ENCODE results near the gene DENND6B.

DENND6B gene

DNA sequence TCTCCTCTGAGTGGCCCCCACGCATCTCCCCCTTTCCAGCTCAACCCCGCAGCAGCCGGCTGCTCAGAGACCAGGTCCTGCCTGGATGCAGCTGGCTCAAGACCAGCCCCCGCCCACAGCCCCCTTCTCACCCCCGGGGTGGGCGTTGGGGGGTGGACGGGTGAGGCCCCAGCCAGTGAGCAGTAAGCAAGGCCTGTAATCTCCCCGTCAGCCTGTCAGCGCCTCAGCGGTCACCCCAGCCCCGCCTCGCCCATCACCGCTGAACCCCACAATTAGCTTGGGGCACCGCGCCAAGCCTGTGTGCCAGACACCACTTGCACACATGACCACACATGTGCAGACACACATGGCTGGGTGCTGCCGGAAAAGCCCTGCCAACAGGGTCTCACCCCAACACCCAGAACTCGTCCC lies 25.2 kb downstream of the DENND6B start:
- FAIRE-seq: no peak

DNA sequence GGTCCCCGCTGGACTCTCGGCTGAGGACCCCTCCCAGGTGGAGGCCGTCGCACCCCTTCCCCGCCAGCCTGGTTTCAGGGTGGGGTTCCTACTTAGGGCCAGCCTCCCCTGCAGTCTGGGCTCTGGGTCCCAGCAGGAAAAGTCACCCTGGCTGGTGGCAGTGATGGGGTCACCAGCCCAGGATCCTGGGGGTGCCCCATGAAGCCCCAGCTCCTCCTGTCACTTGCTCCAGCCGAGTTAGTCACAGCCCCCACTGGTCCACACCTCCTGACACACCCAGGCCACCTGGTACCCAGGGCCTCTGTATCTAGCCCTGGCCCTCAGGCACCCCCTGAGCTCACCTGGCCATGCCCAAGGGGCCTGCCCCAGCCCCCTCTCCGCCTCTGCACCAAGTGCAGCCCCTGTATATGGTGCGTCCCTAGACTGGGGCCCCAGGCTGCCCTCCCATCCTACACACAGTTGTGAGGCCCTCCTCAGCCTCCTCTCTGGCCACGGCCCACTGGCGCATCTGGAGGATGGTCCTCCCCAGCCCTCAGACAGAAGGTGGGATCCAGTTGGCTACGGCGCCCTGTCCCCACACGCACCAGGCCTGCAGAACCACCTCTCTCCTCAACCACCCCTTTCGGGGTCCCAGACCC lies 26.1 kb downstream of the DENND6B start:
- no peak for FAIRE-seq

DNA sequence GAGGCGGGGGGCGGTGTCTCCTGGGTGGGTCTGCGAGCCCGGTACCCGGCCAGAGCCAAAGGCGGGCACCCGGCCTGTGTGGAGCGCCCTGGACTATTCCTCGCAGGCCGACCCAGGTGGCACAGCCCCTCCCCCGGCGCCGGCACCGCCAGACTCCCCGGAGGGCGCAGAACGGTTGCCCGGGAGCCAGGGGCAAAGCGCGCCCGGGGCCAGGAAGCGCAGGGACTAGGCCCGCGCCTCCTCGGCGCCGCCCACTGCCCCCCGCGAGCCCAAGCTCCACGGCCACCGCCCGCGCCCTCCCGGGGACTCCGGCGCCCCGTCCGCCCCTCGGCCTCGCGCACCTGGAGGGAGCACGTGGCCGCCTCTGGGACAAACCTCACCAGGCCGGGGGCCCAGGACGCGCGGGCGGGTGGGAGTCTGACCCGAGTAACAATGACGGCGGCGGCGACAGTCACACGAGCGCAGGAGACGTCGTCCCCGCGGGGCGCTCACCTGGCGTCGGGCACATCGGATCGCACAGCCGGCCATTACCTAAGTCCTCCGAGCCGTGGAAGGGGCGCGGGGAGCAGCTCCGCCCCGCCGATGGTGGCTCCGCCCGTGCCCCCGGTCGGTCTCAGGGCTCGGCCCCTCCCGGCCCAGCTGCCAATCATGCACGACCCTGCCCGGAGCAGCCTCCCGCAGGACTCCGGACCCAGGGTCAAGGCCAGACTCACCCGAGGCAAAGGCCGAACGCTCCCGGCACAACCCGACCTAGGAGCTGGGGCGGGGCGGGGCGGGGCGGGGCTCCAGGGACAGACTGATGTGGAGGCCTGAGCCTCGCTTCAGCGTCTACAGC lies 26.8 kb downstream of the DENND6B start:
- FAIRE-seq: no peak

DNA sequence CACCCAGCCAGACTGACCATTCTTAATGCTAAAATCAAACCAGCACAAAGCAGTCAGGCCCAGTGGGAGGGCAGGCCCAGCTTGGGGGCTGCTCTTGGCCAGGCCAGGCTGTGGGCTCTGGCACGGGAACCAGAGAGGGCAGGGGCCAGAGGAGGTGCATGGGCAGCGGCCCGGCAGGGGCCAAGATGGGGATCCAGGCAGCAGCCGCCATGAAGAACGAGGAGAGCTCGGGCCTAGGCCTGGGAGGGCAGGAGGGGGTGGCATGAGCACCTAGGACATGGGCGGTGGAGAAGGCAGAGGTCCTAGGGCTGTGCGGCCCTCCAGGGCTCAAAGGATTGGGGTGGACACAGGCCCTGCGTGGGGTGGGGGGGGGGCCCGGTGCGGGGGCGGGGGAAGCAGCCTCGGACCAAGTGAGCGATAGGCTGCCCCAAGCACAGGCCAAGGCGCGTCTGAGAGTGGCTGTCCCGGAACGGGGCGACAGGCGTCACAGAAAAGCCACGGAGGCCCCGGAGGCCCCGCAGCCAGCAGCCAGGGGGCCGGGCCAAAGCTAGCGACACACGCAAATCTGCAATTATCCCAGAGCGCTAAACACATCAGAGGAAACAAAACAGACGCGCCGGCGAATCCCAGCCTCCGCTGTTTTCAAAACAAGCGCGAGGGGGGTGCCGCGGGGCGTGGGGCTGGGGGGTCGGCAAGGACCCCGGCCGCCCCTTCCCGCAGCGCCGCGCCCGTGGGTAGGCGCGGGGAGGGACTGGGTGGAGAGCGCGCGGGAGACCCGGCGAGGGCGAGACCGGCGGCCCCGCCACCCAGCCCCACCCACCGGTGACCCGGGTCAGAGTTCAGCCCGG lies 27.7 kb downstream of the DENND6B start:
- FAIRE-seq: no peak

DNA sequence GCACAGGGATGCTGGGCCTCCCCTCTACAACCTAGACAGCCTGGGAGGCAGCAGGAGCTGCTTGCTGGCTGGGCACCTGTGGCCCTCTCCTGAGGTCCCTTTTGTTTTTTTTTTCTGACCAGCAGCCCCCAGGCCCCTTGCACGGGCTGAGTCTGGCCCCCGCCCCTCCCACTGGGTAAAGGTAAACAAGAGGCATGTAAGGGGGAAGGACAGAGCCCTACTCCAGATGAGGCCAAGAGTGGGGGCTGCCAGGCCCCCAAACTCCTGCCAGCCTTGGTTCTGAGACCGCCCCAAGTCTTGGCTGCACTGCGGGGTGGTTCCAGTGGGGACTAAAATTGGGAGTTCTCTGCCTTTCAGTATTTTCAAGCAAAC lies 28.6 kb downstream of the DENND6B start:
- no peak for FAIRE-seq

DNA sequence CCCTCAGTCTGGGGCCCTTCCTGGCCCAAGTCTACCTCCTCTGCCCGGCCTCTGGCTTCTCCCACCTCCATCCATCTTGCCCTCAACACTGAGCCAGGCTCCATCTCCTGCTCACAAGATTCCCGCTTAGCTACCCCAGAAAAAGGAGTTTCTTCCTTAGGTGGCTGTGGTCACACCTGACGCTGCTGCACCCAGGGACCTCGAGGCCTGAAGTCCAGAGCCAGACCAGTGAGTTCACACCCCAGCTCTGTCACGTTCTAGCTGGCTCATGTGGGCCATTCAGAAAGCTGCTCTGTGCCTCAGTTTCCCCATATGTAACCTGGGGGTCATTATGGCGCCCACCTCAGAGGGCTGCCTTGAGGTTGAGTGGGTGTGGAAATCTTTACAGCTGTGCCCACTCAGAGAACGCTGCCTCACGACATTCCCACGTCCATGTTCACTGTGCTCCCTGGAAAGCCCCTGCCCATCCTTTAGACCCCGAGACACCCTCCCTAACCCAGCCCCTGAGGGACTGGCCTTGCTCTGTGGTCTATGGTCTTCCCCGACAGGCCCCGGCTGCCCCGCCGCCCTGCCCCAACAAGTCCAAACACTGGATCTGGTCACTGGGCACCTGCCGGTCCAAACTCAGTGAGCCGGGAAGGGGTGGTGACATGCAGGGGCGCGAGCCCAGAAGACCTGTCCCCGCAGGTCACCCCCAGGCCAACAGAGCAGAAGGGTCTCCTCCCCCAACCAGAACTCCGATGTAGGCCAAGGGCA lies 29.1 kb downstream of the DENND6B start:
- FAIRE-seq: no peak

DNA sequence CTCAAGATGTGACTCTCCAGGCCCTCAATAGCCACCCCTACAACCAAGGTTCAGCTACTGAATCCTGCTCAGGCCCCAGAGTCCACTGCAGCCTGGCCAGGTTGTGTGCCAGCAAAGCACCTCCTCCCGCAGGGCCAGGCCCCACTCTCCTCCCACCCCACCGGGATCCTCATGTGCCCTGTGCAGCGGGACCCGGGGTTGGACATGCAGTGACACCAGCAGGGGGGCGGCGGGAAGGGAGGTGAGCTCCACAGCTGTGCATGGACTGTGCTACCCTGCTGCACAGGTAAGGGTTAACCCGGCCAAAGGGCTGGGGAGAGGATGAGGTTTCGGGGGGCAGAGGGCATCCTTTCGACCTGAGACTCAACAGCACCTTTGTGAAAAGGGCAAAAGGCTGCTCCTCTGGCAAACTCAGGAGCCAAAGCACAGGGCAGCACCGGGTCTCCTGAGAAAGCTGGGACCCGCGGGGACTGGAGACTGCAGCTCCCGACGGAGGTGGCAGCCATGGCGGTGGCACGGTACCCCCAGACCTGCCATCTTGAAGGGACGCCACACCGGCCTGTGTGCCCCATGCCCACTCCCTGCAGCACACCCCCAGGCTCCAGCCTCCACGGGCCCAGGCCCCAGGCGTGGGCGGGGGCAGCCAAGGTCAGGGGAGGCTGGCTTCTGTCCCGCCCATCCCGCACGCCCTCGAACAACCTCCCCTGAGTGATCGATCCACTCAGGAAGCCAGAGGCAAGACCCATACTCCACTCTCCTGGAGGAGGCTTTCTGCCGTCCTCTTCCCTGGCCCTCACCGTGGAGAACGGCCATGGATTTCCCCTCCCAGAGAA lies 29.9 kb downstream of the DENND6B start:
- no peak for FAIRE-seq

DNA sequence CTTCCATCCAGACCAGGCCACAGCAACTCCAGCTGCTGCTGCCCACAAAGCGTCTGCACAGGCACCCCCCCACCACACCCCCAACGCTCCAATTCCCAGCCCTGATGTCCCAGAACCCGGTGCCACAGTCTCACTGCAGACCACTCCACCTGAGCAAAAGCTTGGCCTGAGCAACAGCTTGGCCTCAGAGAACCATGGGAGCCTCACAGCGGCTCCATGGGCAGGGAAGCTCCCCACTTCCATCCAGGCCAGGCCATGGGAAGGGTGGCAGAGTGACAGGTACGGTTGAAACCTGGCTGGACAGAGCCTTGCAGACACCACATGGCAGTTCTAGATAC lies 32.5 kb downstream of the DENND6B start:
- no peak for FAIRE-seq

DNA sequence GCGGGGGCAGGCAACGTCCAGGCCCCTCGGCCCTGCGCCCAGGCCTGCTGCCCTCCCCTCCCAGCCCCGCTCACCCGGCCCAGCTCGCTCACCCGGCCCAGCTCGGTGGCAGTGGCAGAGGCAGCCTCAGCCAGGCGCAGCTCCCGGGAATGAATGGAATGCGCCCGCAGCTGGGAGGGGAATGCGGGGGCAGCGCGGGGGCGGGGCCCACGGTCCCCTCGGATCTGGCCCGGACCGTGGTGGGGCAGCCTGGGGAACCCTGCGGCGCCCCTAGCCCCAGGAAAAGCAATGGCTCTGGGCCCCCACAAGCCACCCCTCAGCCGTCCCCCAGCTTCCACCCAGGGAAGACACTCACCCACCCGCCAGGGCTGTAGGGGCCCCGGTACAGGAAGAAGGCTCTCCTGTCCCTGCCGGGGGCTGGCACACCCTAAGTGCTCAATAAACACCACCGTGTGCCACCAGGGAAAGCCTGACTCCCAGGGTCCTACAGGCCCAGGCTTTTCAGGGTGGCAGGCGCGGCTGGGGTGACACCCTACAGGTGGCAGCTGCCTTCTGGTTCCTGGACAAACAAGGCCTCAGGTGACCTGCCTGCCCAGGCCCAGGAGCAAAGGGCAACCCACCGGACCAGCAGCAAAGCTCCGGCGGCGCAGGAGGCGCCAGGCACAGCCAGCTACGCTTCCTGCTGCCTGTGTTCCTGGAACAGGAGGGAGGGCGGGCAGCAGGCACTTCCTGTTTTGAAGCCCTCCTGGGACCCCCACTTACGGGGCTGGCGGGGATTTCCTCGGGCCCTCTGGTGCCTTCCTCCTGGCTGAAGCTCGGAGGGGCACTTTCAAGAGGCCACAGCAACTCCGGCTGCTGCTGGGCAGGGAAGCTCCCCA lies 33.1 kb downstream of the DENND6B start:
- FAIRE-seq: no peak

DNA sequence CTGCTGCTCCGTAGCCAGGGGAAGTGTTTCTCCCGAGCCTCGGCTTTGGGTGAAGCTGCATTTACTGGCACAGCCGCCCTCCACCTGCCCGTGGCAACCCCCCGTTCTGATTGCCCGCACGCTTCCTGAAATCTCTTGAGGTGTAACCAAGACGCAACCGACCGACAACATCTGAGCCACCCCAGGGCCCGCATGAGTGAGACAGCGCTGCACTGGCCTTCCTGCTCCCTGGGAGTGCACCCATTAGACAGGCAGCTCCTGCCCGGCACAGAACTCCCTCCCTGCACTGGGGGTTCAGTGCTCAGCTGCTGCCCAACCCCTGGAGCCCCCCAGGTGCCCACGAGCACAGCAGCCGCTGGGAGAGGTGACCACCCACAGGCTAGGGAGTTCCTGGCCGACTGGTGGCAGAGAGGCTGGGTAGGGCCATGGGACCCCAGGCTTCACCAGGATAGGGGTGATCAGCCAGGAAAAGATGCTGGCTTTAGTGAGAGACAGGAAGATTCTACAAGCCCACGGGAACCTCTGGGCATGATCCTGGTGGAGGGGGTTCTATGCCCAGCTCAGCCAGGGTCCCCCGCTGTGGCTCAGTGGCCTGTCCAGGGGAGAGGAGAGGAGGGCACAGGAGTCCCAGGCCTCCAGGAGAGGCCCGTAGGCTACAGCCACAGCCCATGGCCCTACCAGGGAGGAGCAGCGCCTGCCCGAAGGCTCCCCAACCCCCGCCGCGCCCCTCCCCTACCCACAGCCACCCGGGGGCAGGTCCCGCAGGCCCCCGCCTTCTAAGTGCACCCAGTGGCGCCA lies 34.0 kb downstream of the DENND6B start:
- FAIRE-seq: no peak

DNA sequence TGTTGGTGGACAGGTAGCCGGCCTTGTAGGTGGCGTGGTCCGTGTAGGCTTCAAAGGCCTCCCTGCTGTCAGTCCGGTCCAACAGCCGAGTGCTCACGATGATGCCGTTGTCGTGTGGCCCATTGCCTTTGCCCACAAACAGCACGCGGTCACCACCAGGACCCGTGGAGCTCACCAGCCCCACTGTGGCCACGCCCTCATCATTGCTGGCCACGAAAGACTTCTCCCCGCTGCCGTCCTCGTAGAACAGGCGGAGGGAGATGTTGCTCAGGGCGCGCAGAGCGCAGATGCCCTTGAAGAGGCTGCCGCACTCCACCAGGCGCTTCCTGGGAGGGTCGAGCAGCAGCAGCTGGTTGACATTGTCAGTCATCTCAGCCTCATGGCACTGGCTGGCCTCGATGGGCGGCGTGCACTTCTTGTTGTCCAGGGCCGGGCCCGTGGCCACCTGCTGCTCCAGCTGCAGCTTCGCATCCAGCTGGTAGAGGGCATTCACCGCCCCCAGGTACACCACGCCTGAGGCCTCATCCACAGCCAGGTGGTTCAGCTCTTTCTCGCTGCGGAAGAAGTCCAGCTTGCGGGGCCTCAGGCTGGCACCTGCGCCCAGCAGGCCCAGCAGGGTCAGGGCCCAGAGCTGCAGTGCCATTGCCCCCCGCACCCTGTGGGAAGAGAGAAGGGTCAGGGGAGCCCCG lies 36.7 kb downstream of the DENND6B start:
- FAIRE-seq: no peak

DNA sequence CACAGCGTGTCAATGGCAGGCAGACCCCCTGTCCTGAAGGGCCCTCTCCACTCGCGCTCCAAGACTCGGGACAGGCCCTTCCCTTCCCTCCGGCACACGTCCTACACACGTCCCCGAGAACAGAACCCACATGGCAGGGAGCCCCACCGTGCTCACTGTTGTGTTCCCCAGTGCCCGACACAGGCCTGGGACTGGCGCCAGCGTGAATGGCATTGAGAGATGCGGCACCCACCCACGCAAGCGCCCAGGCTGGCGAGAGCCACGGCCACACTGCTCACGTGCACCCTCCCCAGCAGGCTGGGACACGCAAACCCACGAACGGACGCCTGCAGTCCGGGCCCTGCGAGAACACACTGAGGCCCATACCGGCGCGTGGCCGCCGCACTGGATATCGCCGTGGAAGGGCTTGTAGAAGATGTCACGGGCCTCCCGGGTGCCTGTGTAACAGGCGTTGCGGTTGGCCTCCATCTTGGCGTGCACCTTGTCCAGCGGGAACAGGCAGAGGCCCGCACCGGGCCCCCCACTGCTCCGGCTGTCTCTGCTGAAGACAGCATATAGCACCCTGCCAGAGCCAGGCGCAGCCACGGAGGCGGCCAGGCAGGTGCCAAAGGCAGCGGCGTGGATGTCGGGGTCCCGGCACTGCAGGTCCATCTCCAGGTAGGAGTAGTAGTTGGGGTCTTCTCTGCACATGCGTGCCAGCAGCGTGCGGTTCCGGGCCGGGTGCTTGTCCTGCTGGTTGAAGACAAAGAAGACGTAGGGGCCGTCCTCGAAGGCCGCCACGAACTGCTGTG lies 37.5 kb downstream of the DENND6B start:
- no peak for FAIRE-seq

DNA sequence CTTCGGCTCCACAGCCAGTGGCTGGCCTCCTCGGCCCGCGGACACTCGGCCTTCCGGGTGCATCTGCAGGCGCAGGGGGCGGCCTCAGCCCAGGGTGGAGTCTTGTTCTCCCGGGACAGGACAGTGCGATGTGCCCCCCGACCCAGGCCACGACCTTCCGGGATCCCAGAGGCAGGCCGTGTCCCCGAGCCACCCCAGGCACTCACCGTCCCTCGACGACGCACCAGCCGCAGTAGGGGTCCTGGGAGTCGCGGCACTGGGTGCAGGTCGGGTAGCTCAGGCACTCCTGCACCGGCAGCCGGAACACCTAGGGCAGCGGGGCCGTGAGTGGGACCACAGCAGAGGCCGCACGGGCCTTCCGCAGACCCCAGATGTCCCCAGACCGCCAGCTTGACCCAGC lies 39.1 kb downstream of the DENND6B start:
- FAIRE-seq: no peak

DNA sequence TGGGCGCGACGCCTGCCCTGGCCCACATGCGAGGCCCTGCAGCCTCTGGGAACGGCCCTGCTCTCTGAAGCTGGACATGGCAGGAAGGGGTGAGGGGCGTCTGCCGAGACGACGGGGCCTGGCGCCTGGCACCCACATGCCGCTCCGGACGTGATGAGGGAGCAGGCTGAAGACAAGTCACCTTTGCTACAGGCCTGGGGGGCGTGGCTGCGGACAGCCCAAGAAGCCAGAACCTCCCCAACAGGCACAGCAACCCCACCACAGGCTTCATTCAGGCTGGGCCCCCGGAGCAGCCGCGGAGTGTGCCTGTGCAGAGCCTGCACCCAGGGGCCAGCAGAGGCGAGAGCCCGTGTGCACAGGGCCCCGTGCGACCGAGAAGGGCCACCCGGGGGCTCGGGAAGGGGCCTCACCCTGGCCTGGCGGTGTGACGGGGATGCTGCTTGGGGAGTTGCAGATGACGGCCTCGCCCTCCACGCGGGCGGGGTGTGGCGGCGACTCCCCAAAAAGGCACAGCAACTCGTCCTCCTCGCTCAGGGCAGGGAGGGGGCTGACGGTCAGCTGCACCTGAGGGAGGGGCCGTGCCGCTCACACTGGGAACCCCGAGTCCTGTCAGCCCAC lies 40.0 kb downstream of the DENND6B start:
- FAIRE-seq: no peak

DNA sequence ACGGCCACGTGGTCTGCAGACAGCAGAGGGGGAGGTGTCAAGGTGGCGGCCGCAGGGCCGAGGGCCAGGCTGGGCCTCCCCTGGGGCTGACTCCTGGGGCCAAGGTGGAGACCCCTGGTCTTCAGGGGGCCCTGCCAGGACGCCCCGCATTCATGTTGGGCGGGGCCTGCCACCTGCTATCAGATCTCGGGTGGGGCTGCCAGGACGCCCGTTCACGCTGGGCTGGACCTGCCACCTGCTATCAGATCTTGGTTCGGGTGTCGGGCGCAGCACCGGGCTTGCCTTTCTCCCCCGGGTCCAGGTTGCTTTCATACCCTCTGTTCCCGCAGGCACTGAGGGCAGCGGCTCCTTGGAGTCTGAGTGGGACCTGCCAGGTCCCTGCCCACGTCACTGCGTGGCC lies 40.5 kb downstream of the DENND6B start:
- no peak for FAIRE-seq

DNA sequence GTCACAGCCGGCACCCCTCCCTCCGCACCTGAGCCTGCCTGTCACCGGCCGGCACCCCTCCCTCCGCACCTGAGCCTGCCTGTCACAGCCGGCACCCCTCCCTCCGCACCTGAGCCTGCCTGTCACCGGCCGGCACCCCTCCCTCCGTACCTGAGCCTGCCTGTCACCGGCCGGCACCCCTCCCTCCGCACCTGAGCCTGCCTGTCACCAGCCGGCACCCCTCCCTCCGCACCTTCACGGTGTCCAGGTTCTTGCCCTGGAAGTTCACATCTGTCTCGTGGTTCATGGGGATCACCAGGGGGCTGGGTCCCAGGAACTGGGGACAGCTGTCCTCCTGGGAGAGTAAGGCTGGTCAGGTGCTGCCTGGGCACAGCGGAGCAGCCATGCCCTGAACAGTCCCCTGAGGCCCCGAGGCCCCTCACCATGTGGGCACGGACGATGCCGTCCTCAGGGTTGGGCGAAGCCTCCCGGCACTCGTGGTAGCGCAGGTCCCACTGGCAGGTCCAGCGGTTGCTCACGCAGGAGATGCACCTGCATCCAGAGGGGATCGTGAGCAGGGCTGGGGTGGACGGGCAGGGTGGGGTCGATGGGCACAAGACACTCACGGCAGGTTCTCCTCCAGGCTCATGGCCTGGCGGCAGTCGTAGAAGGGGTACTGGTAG lies 41.1 kb downstream of the DENND6B start:
- FAIRE-seq: no peak

DNA sequence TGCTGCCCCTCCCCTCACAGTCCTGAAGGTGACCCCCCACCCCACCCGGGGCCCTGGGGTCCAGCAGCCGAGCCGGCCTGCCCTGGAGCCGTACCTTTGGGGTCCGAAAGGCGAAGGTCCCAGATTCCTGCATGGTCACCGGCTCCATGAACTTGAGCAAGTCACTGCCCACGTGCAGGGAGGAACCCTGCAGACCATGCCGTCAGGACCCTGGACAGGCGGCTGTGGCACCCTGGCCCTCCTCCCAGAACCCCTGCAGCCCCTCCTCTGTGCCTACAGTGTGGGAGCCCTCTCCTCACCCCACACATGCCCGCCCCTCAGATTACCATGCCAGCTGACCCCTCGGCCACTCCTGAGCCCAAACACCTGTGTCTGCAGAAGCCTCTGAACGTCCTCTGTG lies 42.3 kb downstream of the DENND6B start:
- FAIRE-seq: no peak

DNA sequence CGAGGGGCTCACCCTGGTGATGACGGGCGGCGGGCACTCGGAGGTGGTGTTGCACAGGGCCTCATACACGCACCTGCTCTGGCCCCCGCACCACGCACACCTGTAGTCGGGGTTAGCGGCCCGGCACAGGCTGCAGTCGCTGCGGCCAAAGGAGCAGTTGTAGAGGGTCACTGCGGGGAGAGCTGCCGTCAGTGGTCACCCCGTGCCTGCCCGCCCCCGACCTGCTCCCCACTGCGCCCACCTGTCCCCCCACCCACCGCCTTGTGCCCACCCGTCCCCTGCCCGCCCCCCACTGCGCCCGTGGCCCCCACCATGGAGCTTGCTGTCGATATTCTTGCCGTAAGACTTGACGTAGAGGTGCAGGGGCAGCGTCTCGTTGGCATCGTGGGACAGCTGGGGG lies 43.0 kb downstream of the DENND6B start:
- FAIRE-seq: no peak
